NCI-H510A treated with DMSO at 0.1 percent for 48 hours (cell line): ENCODE measurements around the gene LNX1.

ENCODE experiments used
- DNase-seq: peaks from one replicate; lab custom pipeline; 2025; lab: John Stamatoyannopoulos, UW

LNX1 gene

GRCh38 chr4:53591372-53591892, at the start of gene LNX1:
LNX1 (minus strand) TSS chr4:53591486; CDS start chr4:53574002, 17,484 bp downstream.
- peak; percentile 99 for DNase-seq

- DNase-seq = peak; percentile 93
Observed at GRCh38 chr4:53640576-53641453, 49.5 kb upstream of the LNX1 start.

DNA sequence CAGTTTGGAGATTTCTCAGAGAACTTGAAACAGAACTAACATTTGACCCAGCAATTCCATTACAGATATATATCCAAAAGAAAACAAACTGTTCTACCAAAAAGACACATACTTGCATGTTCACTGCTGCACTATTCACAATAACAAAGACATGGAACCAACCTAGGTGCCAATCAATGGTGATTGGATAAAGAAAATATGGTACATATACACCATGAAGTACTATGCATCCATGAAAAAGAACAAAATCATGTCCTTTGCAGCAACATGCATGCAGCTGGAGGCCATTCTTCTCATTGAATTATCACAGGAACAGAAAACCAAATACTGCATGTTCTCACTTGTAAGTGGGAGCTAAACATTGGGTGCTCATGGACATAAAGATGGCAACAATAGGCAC, 47.6 kb upstream of the LNX1 start:
- no peak for DNase-seq

- DNase-seq = no peak
Observed at GRCh38 chr4:53637348-53637747, 46.1 kb upstream of the LNX1 start.

DNA sequence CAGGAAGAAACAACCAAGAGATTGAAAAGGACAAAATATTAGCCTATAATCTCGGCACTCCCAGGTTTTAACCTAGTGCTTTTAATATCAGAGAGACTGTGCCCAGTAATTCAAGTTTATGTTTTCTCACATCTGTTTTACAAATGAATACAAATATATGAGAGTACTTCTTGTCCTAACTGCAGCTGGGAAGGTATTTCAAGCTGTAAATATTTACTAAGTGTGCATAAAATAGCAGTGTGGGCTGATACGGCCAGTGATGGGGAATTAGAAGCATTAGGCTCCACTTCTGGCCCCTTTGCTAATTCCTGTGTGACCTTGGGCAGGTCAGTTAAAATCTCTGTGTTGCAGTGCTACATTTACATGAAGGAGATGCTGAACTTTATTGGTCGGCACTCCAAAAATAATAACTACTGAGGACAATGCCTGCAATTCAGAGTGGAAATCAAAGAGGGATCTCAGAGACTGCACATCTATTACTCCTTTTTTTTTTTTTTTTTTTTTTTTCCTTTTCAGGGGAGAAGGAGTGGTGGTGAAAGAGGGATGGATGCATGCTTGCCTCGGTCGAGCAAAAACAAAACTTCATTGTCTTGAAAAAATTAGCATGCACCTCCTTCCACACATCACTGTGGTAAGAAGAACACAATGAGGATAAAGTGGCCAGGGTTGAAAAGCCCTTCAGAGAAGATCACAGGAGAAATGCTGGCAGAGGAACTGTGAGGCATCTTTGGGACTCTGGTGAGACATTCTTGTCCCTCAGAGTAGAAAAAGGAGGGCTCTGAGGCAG, 44.6 kb upstream of the LNX1 start:
- DNase-seq = no peak

DNA sequence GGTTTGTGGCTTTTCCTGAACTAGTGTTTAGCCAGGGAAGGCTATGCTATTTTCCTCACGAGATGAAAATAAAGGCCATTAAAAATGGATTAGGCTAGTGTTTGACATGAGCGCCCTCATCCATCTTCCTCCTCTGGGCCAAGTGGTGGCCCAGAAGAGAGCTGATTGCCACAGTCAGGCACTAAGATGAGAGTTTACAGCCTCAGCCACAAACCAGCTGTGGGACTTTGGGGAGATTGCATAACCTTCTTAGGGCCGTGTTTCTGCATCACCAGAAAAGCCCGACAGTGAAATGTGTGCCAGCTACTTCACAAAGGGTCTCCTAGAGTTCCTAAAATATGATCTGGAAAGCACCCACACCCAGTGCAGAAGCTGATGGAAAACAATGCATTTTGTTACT, 42.3 kb upstream of the LNX1 start:
- no peak for DNase-seq

- no peak for DNase-seq
Observed at GRCh38 chr4:53629296-53629695, 38.0 kb upstream of the LNX1 start.

DNA sequence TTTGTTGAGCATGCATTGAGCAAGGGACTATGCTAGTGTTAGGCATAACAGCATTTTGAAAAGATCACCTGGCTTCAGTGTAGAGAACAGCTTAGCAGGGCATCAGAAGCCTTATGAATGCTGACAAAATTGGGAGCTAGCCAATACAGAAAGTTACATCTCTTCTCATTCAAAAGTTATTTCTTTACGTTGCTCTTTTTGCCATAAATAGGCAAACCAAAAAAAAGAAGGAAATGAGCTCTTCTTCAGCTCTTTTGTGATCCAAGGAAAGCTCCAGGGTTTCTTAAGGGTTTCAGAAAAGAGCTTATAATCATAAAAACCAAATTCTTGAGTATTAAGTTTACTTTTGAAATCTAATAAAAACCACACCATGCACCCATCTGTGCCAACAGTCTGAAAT, 35.2 kb upstream of the LNX1 start:
- DNase-seq = no peak

- DNase-seq = no peak
Observed at GRCh38 chr4:53625888-53626287, 34.6 kb upstream of the LNX1 start.

- no peak for DNase-seq
Observed at GRCh38 chr4:53622739-53623151, 31.5 kb upstream of the LNX1 start.

- DNase-seq = no peak
Observed at GRCh38 chr4:53620956-53621355, 29.7 kb upstream of the LNX1 start.

- DNase-seq = no peak
Observed at GRCh38 chr4:53619431-53619830, 28.1 kb upstream of the LNX1 start.

DNA sequence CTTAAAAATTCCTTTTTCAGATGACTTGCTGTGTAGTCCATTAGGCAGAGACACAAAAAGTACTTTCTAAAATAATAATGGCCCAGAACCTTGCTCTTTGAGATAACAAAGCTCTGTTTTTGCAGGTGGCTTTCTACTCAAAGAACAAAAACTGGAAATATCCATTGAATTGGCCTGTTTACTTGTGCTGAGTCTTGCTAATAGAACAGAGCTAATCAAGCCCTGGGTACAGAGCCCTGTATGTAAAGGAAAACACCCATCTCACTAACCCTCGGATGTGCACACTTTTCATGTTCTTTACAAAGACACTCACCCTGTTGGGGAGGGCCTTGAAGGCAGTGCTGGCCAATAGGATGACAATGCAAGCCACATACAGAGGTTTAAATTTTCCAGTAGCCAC, 27.0 kb upstream of the LNX1 start:
- peak; percentile 46 for DNase-seq

DNA sequence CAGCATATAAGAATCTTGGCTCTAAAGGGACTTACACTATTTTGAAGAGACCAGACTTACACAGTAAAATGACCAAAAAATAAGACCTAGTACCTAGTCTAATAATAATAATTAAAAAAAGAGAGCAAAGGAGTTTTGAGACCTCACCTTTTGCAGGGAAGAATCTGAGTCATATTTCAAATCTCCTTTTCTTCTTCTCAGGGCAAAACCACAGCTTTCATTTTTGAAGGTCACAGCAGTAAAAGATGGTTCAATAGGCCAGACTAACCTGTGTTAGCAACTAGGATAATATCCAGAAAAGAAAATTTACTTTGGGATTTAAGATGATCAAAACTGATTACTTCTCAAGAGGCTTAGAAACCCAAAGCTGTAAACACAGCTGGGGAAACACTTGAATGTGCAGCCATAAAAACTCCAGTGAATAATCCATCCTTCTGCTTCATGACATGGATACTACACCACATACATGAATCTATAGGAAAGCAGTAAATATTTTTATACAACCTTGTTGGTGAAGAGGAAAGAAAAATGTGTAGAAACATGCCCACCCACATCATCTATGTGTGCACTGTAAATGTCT, 25.9 kb upstream of the LNX1 start:
- peak; percentile 76 for DNase-seq

DNA sequence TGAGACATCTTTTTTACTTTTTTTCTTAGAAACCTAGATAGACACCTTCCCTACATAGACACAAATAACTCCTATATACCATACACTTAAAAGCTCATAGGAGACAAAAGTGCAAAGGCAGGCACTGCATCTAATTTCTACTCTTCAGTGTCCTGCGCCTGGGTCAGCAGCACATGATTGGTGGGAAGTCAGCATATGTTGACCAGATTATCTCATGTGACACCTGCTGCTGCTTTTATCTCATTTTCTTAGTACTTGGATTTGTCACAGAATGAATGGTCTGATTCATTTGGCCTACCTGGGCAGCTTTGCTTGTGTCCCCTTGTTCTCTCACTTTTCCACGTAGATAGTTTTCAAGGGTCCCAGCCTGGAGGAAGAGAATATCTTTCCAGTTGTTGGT, 24.9 kb upstream of the LNX1 start:
- DNase-seq = peak; percentile 27

GRCh38 chr4:53614591-53614990, 23.3 kb upstream of the LNX1 start:
- no peak for DNase-seq

DNA sequence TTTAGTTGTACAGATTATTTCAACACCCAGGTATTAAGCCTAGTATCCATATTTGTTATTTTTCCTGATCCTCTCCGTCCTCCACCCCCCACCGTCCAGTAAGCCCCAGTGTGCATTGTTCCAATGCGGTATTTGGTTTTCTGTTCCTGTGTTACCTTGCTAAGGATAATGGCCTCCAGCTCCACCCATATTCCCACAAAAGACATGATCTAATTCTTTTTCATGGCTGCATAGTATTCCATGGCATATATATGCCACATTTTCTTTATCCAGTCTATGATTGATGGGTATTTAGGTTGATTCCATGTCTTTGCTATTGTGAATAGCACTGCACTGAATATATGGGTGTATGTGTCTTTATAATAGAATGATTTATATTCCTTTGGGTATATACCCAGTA, 22.1 kb upstream of the LNX1 start:
- no peak for DNase-seq

DNA sequence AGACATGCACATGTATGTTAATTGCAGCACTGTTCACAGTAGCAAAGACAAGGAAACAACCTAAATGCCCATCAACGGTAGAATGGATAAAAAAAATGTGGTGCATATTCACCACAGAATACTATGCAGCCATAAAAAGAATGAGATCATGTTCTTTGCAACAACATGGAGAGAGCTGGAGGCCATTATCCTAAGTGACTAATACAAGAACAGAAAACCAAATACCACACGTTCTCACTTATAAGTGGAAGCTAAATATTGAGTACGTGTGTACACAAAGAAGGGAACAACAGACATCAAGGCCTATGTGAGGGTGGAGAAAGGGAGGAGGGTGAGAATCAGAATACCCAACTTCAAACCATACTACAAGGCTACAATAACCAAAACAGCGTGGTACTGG, 17.4 kb upstream of the LNX1 start:
- DNase-seq = no peak

GRCh38 chr4:53608242-53608641, 17.0 kb upstream of the LNX1 start:
- DNase-seq = no peak

- DNase-seq = no peak
Observed at GRCh38 chr4:53605783-53606182, 14.5 kb upstream of the LNX1 start.

DNA sequence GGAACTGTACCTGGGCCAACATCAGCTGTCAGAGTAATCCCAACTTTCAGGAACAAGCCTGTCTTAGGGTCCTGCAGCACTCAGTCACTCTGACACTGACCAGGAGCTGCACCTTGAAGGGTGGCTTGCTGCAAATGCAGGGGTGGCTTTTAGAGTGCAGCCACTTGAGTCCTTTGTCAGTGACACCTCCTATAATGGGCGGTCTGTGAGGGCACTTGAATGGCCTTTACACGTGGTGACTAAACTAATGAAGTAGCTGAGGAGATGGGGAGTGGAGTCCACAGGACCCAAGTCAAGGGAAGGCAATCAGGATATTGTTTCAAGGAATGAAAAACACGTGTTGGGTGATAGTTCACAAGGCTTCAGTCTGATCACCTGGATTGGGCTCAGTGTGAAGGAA, 11.1 kb upstream of the LNX1 start:
- DNase-seq = peak; percentile 44

DNA sequence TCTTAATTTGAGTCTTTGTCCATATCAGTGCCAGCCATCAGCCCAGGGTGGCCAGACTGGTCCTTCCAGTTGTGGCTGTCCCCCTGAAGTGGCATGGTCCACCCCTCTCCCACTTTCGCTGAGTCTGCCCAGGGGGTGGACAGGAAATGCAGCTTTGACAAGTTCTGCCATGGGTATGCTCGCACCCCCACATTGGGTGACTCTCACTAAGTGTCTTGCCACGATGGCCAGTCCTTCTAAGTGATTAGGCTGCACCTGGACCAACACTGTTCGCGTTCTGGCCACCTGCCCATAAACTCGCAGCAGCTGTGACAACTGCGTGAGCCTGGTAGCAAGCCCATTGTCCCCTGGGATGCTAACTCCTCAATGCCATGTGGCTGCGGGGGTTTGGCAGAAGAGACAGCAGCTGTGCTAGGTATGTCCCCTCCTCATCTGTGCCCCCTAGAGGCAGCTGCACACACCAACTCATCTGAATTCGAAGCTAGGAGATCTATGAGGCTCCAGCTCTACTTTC, 10.0 kb upstream of the LNX1 start:
- DNase-seq = peak; percentile 95
